Measurements from ENCODE around the gene BEST2. TPM values are rescaled to one million over a fixed set of nuclear protein-coding genes. Genes with fewer than 3 reads are reported as not detected.

BEST2 gene
- total RNA-seq, 1 experiment from 2014 or later: not detected

GRCh38 chr19:12801466-12802266 is 50.1 kb downstream of the BEST2 start, which contains the start of the genes PRDX2 and THSD8:
Gene PRDX2 (minus strand): TSS chr19:12801800. CDS start chr19:12801261, 539 bp downstream.
Gene THSD8 (plus strand): TSS chr19:12802069. CDS start chr19:12802072, 3 bp downstream.
- peaks cover 3% of the 10 kb centered on the region; the same call in 1 of the 2 replicates for H3K4me1 ChIP-seq (ENCODE audit: control insufficient read depth, insufficient read depth, low read length)
- H3K4me3 ChIP-seq (ENCODE audit: low read depth in 2 of 2, low read length in 2 of 2): peak within 1 kb of the TSS; percentile 53 to 58
- ChIA-PET POLR2A (no interaction called here), CTCF (no interaction called here)
- DNase-seq (ENCODE audit: low read depth, low spot score) (no peak), ATAC-seq (peak; percentile 64)
- no peaks in the 10 kb centered on the region for H3K9me3 ChIP-seq (ENCODE audit: control insufficient read depth, insufficient read depth, low read depth, low read length)
- intact Hi-C loops (cut with micrococcal nuclease; ENCODE audit: unreplicated experiment): no loop called here
- no peaks in the 10 kb centered on the region for H3K27me3 ChIP-seq (ENCODE audit: control insufficient read depth, insufficient read depth, low read length)
- in situ Hi-C loops (cut with HindIII; ENCODE audit: low pct_unique_long_range_greater_than_20kb, low sequenced_read_pairs): no loop called here
- no peak for TF ChIP-seq CTCF (IDR thresholded peaks at IDR 0.05)
- TF ChIP-seq TCF7L2 (IDR thresholded peaks at IDR 0.05; ENCODE audit: low read depth, low read length): peak; percentile 39; the same call in 1 of the 2 replicates
- H3K27ac ChIP-seq (ENCODE audit: low read length): 0 out of 2 replicates have a peak within 1 kb of the TSS, but pooled peaks have one; percentile 48
- peaks cover 4% of the 10 kb centered on the region; the same call in 1 of the 2 replicates for H3K36me3 ChIP-seq (ENCODE audit: control insufficient read depth, insufficient read depth, low read length)
- no TSS peak for BruUV-seq (replicated peaks)

- no peak for ATAC-seq
- Histone ChIP-seq H3K4me1 (ENCODE audit: control insufficient read depth, insufficient read depth, low read length) (peaks cover 8% of the 10 kb centered on the region), H3K27ac (ENCODE audit: low read length) (no peak overlapping the region), H3K9me3 (ENCODE audit: control insufficient read depth, insufficient read depth, low read depth, low read length) (no peaks in the 10 kb centered on the region), H3K4me3 (ENCODE audit: low read depth in 2 of 2, low read length in 2 of 2) (peak overlapping the region; percentile 53 to 58), H3K36me3 (ENCODE audit: control insufficient read depth, insufficient read depth, low read length) (peaks cover 4% of the 10 kb centered on the region; the same call in 1 of the 2 replicates), H3K27me3 (ENCODE audit: control insufficient read depth, insufficient read depth, low read length) (no peaks in the 10 kb centered on the region)
- POLR2A ChIA-PET: no interaction called here
- in situ Hi-C loops (cut with HindIII; ENCODE audit: low pct_unique_long_range_greater_than_20kb, low sequenced_read_pairs) (no loop called here), intact Hi-C loops (cut with micrococcal nuclease; ENCODE audit: unreplicated experiment) (no loop called here)
- TF ChIP-seq REST (IDR thresholded peaks at IDR 0.05; ENCODE audit: insufficient read depth in 1 of 2, low read depth in 2 of 2, low read length in 1 of 2) (no peak), TCF7L2 (IDR thresholded peaks at IDR 0.05; ENCODE audit: low read depth, low read length) (no peak), CTCF (IDR thresholded peaks at IDR 0.05) (no peak), SIN3A (IDR thresholded peaks at IDR 0.05; ENCODE audit: borderline replicate concordance, insufficient read depth, low read depth, low read length) (no peak), POLR2AphosphoS5 (IDR thresholded peaks at IDR 0.05; ENCODE audit: low read depth, low read length) (no peak)
- CTCF ChIA-PET: no interaction called here
- DNase-seq (ENCODE audit: low read depth, low spot score): no peak
- BruUV-seq (replicated peaks): no TSS peak
Measured at GRCh38 chr19:12802267-12803106, 50.9 kb downstream of the BEST2 start.

Data from Panc1 (cell line).